Gastrocnemius medialis (tissue), 4 donors: ENCODE results near the gene ANKH.

Source experiments
- POLR2A ChIP-seq, 2 donors: fragments of 450-650 bp; IDR thresholded peaks; one replicate each; pipeline ENCODE4 v1.6.1; 2017; ENCODE audit warnings: antibody characterized with exemption in 2 of 2, mild to moderate bottlenecking in 2 of 2, moderate library complexity in 2 of 2
- TF ChIP-seq, protein P1 (sequence below), 5 experiments: fragments of 450-650 bp in 3 of 5; fragments of 200-600 bp in 2 of 5; sonication (generic) in 2 of 5; IDR thresholded peaks in 4 of 5; conservative IDR thresholded peaks in 1 of 5; 1 replicate in 4 of 5; 2 replicates in 1 of 5; pipeline ENCODE4 v1.5.1; 2016 to 2019; ENCODE audit warnings: antibody characterized with exemption in 5 of 5, mild to moderate bottlenecking in 3 of 5, moderate library complexity in 3 of 5

DNA sequence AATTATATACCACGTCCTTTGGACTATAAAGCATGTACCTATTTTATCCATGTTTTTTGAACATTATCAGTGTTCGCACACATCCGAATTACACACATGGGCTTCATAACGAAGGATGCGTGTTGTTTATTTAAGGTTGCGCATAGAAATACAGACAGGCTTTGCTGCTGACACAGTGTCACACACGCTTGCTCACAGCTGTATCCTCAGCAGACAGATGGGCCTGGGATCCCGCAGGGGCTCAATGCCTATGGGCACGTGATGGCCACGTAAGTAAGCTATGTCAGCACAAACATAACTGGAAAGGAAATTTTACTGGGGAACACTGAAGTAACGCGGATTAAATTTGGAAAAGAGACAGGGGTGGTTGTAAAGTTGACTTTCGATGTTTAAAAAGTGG, 130.4 kb downstream of the ANKH start:
- TF ChIP-seq, protein P1, sequence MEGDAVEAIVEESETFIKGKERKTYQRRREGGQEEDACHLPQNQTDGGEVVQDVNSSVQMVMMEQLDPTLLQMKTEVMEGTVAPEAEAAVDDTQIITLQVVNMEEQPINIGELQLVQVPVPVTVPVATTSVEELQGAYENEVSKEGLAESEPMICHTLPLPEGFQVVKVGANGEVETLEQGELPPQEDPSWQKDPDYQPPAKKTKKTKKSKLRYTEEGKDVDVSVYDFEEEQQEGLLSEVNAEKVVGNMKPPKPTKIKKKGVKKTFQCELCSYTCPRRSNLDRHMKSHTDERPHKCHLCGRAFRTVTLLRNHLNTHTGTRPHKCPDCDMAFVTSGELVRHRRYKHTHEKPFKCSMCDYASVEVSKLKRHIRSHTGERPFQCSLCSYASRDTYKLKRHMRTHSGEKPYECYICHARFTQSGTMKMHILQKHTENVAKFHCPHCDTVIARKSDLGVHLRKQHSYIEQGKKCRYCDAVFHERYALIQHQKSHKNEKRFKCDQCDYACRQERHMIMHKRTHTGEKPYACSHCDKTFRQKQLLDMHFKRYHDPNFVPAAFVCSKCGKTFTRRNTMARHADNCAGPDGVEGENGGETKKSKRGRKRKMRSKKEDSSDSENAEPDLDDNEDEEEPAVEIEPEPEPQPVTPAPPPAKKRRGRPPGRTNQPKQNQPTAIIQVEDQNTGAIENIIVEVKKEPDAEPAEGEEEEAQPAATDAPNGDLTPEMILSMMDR (IDR thresholded peaks at IDR 0.05 in 4 of 5, conservative IDR thresholded peaks at IDR 0.05 in 1 of 5) = no peak
- no peak for TF ChIP-seq POLR2A (IDR thresholded peaks at IDR 0.05)
